A673 (cell line): ENCODE data around the gene CHD3.

Source experiments
- CTCF ChIP-seq: fragments of 300-800, 200-600 bp; sonication (generic); conservative IDR thresholded peaks from 2 replicates; pipeline ENCODE4 v1.5.1; 2017; ENCODE audit warnings: low read depth, mild to moderate bottlenecking, antibody characterized with exemption, low read length, moderate library complexity, mixed read lengths
- EZH2 ChIP-seq: fragments of 200-600 bp; sonication (generic); IDR thresholded peaks from 2 replicates; pipeline ENCODE4 v1.6.1; 2017; ENCODE audit warnings: borderline replicate concordance, low read depth, mild to moderate bottlenecking, mixed read lengths, antibody characterized with exemption, low read length; ENCODE audit not compliant: poor library complexity, severe bottlenecking

- TF ChIP-seq CTCF = no peak
- TF ChIP-seq EZH2 = no peak
Observed at GRCh38 chr17:7943291-7943690, 54.7 kb downstream of the CHD3 start.
